ENCODE data around the gene GPR155. TPM values are rescaled to one million over a fixed set of nuclear protein-coding genes. Genes with fewer than 3 reads are reported as not detected.
"Not testable (repeated sequence)": the region's sequence is repeated elsewhere in the genome, so short reads cannot be mapped to it uniquely, and the experiment has no call there.

The GPR155 gene
- total and polyA plus RNA-seq, 8 donors = 0.87 to 43.1 (median 13.6) TPM

DNA sequence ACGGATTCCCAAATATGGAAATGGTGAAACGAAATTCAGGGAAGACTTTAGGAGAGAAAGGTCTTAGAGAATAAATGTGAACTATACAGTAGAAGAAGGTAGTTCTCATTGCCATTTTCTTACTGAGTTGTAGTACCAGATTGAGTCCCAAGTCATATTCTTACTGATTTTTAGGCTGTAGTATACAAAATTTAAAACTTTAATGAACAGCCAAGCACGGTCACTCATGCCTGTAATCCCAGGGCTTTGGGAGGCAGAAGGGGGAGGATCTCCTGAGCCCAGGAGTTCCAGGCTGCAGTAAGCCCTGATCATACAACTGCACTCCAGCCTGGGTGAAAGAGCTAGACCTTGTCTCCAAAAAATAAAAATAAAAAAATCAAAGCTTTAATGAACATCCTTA is 89.1 kb downstream of the GPR155 start:
- no peak overlapping the region for H3K27ac ChIP-seq
- H3K9me3 ChIP-seq = no peaks in the 10 kb centered on the region
- peaks cover 0 to 28% (median 18%) of the 10 kb centered on the region in 4 donors for H3K36me3 ChIP-seq
- no peak for DNase-seq
- WGBS, 5 donors = 78 to 89% (median 86%) methylated on average over 3 of the region's 3 CpGs
- intact Hi-C loops (cut with DNase I; ENCODE audit: low total_unique reads) = no loop called here
- TF ChIP-seq POLR2AphosphoS5 (IDR thresholded peaks at IDR 0.05) = no peak
- TF ChIP-seq EP300 (IDR thresholded peaks at IDR 0.05) = no peak
- no peak for TF ChIP-seq POLR2A (IDR thresholded peaks at IDR 0.05)
- no peak for TF ChIP-seq CTCF (IDR thresholded peaks at IDR 0.05)
- H3K4me3 ChIP-seq = no peak overlapping the region
- H3K4me1 ChIP-seq = peaks cover 12 to 41% (median 27%) of the 10 kb centered on the region in 4 donors
- no peaks in the 10 kb centered on the region for H3K27me3 ChIP-seq

DNA sequence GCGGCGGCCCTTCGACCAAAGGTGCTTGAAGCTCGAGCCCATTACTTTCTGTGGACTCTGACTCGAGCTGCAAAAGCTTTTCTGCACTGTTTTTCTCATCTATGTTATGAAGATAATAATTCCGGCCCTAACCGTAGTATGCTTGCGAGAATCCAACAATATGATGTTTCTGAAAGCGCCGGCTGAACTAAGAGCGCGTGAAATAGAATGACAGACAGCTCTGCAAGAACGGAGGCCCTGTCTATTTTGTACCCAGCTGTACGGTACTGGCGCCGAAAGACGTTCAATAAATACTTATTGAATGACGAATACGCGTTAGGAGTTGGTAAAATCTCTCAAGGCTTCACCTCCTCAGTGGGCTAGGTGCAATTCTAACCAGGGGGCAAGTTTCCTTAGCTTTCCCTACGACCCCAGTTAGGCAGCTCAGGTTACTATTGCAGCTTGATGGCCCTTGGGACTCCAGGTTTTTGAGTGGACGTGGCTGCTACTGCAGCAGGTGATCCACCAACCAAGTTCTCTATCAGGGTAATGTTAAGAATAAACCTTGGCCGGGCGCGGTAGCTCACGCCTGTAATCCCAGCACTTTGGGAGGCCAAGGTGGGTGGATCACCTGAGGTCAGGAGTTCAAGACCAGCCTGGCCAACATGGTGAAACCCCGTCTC is 90.7 kb downstream of the GPR155 start:
- no peaks in the 10 kb centered on the region for H3K27me3 ChIP-seq
- peak overlapping the region; percentile 67 to 86 (median 80) for H3K4me3 ChIP-seq
- peak in 1 of 2 donors; percentile 55 for DNase-seq
- H3K27ac ChIP-seq = peak overlapping the region; percentile 80 to 92 (median 89)
- peaks cover 0 to 20% (median 13%) of the 10 kb centered on the region in 4 donors for H3K36me3 ChIP-seq
- TF ChIP-seq POLR2A (IDR thresholded peaks at IDR 0.05) (no peak), POLR2AphosphoS5 (IDR thresholded peaks at IDR 0.05) (no peak), CTCF (IDR thresholded peaks at IDR 0.05) (no peak), EP300 (IDR thresholded peaks at IDR 0.05) (no peak)
- 4 to 12% (median 8%) methylated on average over 26 to 27 of the region's 27 CpGs for WGBS, 5 donors
- intact Hi-C loops (cut with DNase I; ENCODE audit: low total_unique reads) = no loop called here
- H3K9me3 ChIP-seq = no peaks in the 10 kb centered on the region
- H3K4me1 ChIP-seq = peaks cover 12 to 48% (median 33%) of the 10 kb centered on the region in 4 donors

- TF ChIP-seq POLR2A (IDR thresholded peaks at IDR 0.05) = no peak
- peak; percentile 18 to 76 (median 50) for TF ChIP-seq POLR2AphosphoS5 (IDR thresholded peaks at IDR 0.05)
- TF ChIP-seq EP300 (IDR thresholded peaks at IDR 0.05) = no peak
- peak in 1 of 7 experiments; percentile 10 for TF ChIP-seq CTCF (IDR thresholded peaks at IDR 0.05)
- H3K4me1 ChIP-seq = peaks cover 12 to 49% (median 33%) of the 10 kb centered on the region in 4 donors
Measured at GRCh38 chr2:174395284-174395968, 91.4 kb downstream of the GPR155 start, which contains the start of gene SCRN3. Gene SCRN3 (plus strand): TSS chr2:174395730. CDS start chr2:174398284, 2,554 bp downstream.

DNA sequence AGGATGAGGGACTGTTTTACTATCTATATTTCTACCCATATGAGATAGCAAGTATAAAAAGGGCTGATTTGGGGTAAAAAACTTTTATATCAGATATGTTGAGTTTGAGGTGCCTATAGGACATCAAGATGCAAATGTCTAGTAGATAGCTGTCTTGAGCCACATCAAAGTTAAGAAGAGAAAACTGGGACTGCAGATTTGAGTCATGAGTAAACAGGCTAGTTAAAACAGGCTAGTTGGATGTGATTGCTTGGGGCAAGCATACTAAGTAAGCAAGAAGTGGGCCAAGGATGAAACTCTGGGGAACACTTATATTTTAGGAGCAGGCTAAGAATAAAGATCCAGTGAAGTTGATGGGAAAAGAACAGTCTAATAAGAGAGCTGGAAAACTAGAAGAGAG is 94.1 kb downstream of the GPR155 start:
- no peak for DNase-seq
- intact Hi-C loops (cut with DNase I; ENCODE audit: low total_unique reads) = no loop called here

More at GRCh38 chr2:174395284-174395968, 91.4 kb downstream of the GPR155 start, which contains the start of gene SCRN3:
- Histone ChIP-seq H3K27me3 (no peaks in the 10 kb centered on the region), H3K4me3 (peak within 1 kb of the TSS; percentile 67 to 86 (median 80)), H3K27ac (peak within 1 kb of the TSS; percentile 80 to 92 (median 89)), H3K9me3 (no peaks in the 10 kb centered on the region), H3K36me3 (peaks cover 0 to 18% (median 11%) of the 10 kb centered on the region in 4 donors)
- DNase-seq = peak; percentile 80 to 96
- intact Hi-C loops (cut with DNase I; ENCODE audit: low total_unique reads) = no loop called here
- WGBS, 5 donors = 0 to 1% (median 0%) methylated on average over 28 to 35 of the region's 35 CpGs

DNA sequence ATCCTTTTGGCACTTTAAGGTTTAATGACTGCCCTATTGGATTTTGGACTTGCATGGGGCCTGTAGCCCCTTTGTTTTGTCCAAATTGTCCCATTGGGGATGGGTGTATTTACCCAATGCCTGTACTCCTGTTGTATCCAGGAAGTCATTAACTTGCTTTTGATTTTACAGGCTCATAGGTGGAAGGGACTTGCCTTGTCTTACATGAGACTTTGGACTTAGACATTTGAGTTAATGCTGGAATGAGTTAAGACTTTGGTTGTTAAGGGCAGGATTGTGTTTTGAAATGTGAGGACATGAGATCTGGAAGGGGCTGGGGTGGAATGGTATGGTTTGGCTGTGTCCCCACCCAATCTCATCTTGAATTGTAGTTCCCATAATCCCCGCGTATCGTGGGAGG is 96.5 kb downstream of the GPR155 start:
- Histone ChIP-seq H3K36me3 (peaks cover 3 to 59% (median 53%) of the 10 kb centered on the region in 4 donors), H3K4me1 (peaks cover 12 to 39% (median 26%) of the 10 kb centered on the region in 4 donors)
- H3K27me3 ChIP-seq; DNase-seq; H3K9me3 ChIP-seq; H3K4me3 ChIP-seq; intact Hi-C loops (cut with DNase I; ENCODE audit: low total_unique reads); H3K27ac ChIP-seq: not testable (repeated sequence)
- 92 to 99% (median 98%) methylated on average over 3 of the region's 3 CpGs for WGBS, 5 donors

More for the DNA sequence above, 94.1 kb downstream of the GPR155 start:
- no peak for TF ChIP-seq CTCF (IDR thresholded peaks at IDR 0.05)
- no peak for TF ChIP-seq POLR2A (IDR thresholded peaks at IDR 0.05)
- no peak for TF ChIP-seq POLR2AphosphoS5 (IDR thresholded peaks at IDR 0.05)
- no peak for TF ChIP-seq EP300 (IDR thresholded peaks at IDR 0.05)
- Histone ChIP-seq H3K4me3 (no peak overlapping the region), H3K27ac (no peak overlapping the region), H3K36me3 (peaks cover 0 to 35% (median 29%) of the 10 kb centered on the region in 4 donors), H3K9me3 (no peaks in the 10 kb centered on the region), H3K27me3 (no peaks in the 10 kb centered on the region), H3K4me1 (peaks cover 12 to 54% (median 36%) of the 10 kb centered on the region in 4 donors)
